Osteocyte (in vitro differentiated cells): ENCODE results near the gene RAB31. TPM values are rescaled to one million over a fixed set of nuclear protein-coding genes. Genes with fewer than 3 reads are reported as not detected.

Experiments
- DNase-seq: peaks from one replicate; pipeline ENCODE4 v3.0.0; 2021; ENCODE audit warnings: mixed read lengths; ENCODE audit not compliant: unreplicated experiment; ENCODE audit errors: extremely low spot score
- H3K27ac Mint-ChIP-seq: one replicate; pipeline ENCODE4 v1.8.0; 2021; ENCODE audit warnings: mild to moderate bottlenecking, mixed read lengths; ENCODE audit not compliant: unreplicated experiment
- H3K27me3 Mint-ChIP-seq: one replicate; pipeline ENCODE4 v1.8.0; 2021; ENCODE audit warnings: mixed read lengths; ENCODE audit not compliant: unreplicated experiment
- H3K36me3 Mint-ChIP-seq: one replicate; pipeline ENCODE4 v1.8.0; 2021; ENCODE audit warnings: mixed read lengths; ENCODE audit not compliant: unreplicated experiment
- H3K4me1 Mint-ChIP-seq: one replicate; pipeline ENCODE4 v1.8.0; 2021; ENCODE audit warnings: mixed read lengths; ENCODE audit not compliant: unreplicated experiment
- H3K4me3 Mint-ChIP-seq: one replicate; pipeline ENCODE4 v1.8.0; 2021; ENCODE audit warnings: mild to moderate bottlenecking, moderate library complexity, mixed read lengths; ENCODE audit not compliant: unreplicated experiment
- H3K9me3 Mint-ChIP-seq: one replicate; pipeline ENCODE4 v1.8.0; 2021; ENCODE audit warnings: mixed read lengths; ENCODE audit not compliant: unreplicated experiment
- CTCF ChIP-seq: fragments of 200-600 bp; sonication (generic); IDR thresholded peaks from 2 replicates; pipeline ENCODE4 v1.5.0; 2021; ENCODE audit warnings: antibody characterized with exemption, mild to moderate bottlenecking, moderate library complexity
- total RNA-seq: library from RNA; stranded (reverse); gene quantifications from 2 replicates; pipeline ENCODE4 v1.2.1, GENCODE V29; 2021

Gene RAB31
- total RNA-seq, 1 donor from 2014 or later, result 90.8 TPM

DNA sequence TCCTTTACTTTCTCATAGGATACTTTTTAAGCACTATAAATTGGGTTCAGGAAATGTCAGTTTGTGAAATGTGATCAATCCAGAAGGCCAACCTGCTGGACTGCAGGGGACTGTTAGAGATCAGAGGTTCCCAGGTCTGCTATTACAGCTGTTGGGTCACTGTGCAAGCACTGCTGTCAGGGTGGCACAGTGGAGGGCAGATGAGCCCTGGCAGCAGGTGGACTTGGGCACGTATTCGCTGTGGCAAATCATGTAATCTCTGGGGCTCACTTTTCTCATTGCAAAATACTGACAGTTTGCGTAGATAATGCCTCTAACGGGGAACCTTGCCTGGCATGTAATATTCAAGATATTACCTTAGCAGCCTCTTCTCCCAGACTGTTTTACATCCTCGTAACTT, 18.1 kb downstream of the RAB31 start:
- peaks cover 8% of the 10 kb centered on the region for H3K36me3 Mint-ChIP-seq
- H3K27me3 Mint-ChIP-seq, result no peaks in the 10 kb centered on the region
- no peak overlapping the region for H3K27ac Mint-ChIP-seq
- H3K4me3 Mint-ChIP-seq, result no peak overlapping the region
- H3K9me3 Mint-ChIP-seq, result peaks cover 3% of the 10 kb centered on the region
- peaks cover 17% of the 10 kb centered on the region for H3K4me1 Mint-ChIP-seq
- no peak for DNase-seq
- no peak for TF ChIP-seq CTCF

DNA sequence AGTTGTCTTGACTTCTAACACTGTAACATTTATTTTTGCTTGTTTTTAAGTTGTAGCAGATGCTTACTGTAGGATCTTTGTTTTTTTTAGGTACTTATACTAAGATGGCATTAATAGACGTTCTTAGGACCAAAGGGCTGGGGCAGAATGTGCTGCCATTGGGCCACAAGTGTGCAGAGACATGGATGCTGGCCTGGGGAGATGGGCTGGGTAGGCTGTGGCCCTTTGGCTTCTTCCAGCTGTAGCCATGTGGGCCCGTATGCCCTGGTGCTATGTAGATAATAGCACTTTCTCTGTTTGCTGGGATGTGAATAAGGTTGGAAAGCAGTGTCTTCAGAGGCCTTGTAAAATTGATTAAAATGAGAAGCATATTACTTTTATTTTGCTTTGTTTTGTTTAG, 18.8 kb downstream of the RAB31 start:
- no peak for DNase-seq

GRCh38 chr18:9730786-9731185, 22.7 kb downstream of the RAB31 start:
- no peak for TF ChIP-seq CTCF
- Mint-ChIP-seq H3K4me1 (peaks cover 24% of the 10 kb centered on the region), H3K27me3 (no peaks in the 10 kb centered on the region), H3K27ac (no peak overlapping the region), H3K4me3 (no peak overlapping the region), H3K36me3 (peaks cover 15% of the 10 kb centered on the region), H3K9me3 (no peaks in the 10 kb centered on the region)
- DNase-seq, result no peak

More for the DNA sequence above, 18.8 kb downstream of the RAB31 start:
- Mint-ChIP-seq H3K27ac (no peak overlapping the region), H3K27me3 (no peaks in the 10 kb centered on the region), H3K4me3 (no peak overlapping the region), H3K9me3 (peaks cover 3% of the 10 kb centered on the region), H3K4me1 (peaks cover 19% of the 10 kb centered on the region), H3K36me3 (peaks cover 14% of the 10 kb centered on the region)
- no peak for TF ChIP-seq CTCF

- peaks cover 17% of the 10 kb centered on the region for H3K36me3 Mint-ChIP-seq
- TF ChIP-seq CTCF, result no peak
- DNase-seq, result no peak
- no peak overlapping the region for H3K27ac Mint-ChIP-seq
- no peak overlapping the region for H3K4me3 Mint-ChIP-seq
- no peaks in the 10 kb centered on the region for H3K9me3 Mint-ChIP-seq
- peaks cover 22% of the 10 kb centered on the region for H3K4me1 Mint-ChIP-seq
- H3K27me3 Mint-ChIP-seq, result no peaks in the 10 kb centered on the region
Measured at GRCh38 chr18:9731380-9731779, 23.3 kb downstream of the RAB31 start.

- Mint-ChIP-seq H3K27me3 (no peaks in the 10 kb centered on the region), H3K27ac (no peak overlapping the region), H3K4me3 (no peak overlapping the region), H3K36me3 (peaks cover 17% of the 10 kb centered on the region), H3K9me3 (no peaks in the 10 kb centered on the region), H3K4me1 (peaks cover 25% of the 10 kb centered on the region)
- no peak for TF ChIP-seq CTCF
- no peak for DNase-seq
Measured at GRCh38 chr18:9732031-9732430, 23.9 kb downstream of the RAB31 start.
